ENCODE results near the gene RNF11.
A peak's percentile ranks its signal among the peaks of the same experiment; 100 is the strongest.
"Not testable (repeated sequence)": the region's sequence is repeated elsewhere in the genome, so short reads cannot be mapped to it uniquely, and the experiment has no call there.

The RNF11 gene

DNA sequence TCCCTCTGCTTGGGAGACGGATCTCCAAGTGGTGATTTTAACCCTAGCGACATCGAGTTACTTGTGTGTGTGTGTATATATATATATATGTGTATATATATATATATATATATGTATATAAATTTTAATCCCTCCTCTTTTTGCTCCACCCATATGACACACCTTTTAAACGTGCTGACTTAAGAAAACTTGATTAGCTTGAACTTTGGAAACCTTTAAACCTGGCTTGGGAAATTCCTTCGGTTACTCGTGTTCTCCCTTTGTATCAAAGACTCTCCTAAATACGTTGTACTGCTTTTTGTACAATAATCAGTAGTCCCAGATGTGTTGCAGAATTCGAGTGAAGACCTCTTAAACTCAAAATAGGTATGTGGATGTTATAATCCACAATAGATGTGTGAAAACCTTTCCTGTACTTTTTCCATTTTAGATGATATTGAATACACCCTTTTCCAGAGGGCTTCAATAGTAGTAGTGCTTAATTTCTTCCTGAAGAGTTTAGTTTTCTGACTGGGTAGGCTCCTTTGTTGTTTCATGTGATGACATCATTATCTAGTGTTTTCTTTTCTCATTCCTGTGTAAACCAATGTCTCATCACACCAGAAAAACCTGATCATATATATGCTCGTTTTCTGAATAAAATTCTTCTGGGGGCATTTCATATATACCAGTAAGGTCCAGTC, 1.4 kb downstream of the RNF11 start:
- no peak for DNase-seq (ENCODE audit: insufficient read length, low spot score)
- FAIRE-seq, result no peak
- TF ChIP-seq POLR2A (IDR thresholded peaks at IDR 0.05; ENCODE audit: low read depth, low read length), result no peak

- no peak for FAIRE-seq
- DNase-seq (ENCODE audit: insufficient read length, low spot score), result no peak
- TF ChIP-seq POLR2A (IDR thresholded peaks at IDR 0.05; ENCODE audit: low read depth, low read length), result no peak
Observed at GRCh38 chr1:51238034-51238403, 1.9 kb downstream of the RNF11 start.

DNA sequence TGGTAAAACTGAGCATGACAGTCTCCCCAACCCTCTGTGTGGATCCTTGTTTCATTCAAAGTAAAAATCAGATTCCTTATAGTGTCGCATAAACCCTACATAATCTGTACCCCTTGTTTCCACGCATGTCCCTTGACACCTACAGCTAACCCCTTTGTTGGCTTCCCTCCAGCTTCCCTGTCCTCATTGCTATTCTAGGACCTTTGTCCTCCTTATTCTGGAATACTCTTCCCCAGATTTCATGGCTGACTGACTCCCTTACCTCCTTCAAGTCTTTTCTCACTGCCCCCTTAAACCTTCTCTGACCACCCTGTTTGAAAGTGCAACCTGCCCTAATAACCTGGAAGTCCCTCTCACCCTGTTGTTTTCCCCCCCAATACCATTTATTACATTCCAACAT, 4.0 kb downstream of the RNF11 start:
- DNase-seq (ENCODE audit: insufficient read length, low spot score) (no peak), FAIRE-seq (no peak)
- TF ChIP-seq POLR2A (IDR thresholded peaks at IDR 0.05; ENCODE audit: low read depth, low read length), result no peak

GRCh38 chr1:51241119-51241518, 5.0 kb downstream of the RNF11 start:
- no peak for FAIRE-seq
- no peak for DNase-seq (ENCODE audit: insufficient read length, low spot score)

GRCh38 chr1:51242546-51242945, 6.5 kb downstream of the RNF11 start:
- TF ChIP-seq POLR2A (IDR thresholded peaks at IDR 0.05; ENCODE audit: low read depth, low read length), result no peak
- DNase-seq (ENCODE audit: insufficient read length, low spot score) (no peak), FAIRE-seq (peak; percentile 75)

More at GRCh38 chr1:51241119-51241518, 5.0 kb downstream of the RNF11 start:
- TF ChIP-seq POLR2A (IDR thresholded peaks at IDR 0.05; ENCODE audit: low read depth, low read length), result no peak

DNA sequence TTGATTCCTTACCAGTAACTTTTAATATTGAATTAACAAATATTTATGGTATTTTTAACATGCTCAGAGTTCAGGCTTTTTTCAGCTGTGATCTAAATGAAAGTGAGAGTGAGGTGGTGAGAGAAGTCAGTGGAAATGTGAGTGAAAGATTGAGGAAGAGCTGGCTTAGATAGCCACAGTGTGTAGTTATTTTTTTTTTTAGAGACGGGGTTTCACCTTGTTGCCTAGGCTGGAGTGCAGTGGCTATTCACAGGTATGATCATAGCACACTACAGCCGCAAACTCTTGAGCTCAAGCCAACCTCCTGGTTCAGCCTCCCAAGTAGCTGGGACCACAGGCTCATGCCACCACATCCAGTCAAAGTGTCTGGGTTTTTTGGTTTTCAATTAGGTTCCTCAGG, 10.9 kb downstream of the RNF11 start:
- no peak for FAIRE-seq
- no peak for TF ChIP-seq POLR2A (IDR thresholded peaks at IDR 0.05; ENCODE audit: low read depth, low read length)
- DNase-seq (ENCODE audit: insufficient read length, low spot score), result no peak

- no peak for TF ChIP-seq POLR2A (IDR thresholded peaks at IDR 0.05; ENCODE audit: low read depth, low read length)
- DNase-seq (ENCODE audit: insufficient read length, low spot score) (no peak), FAIRE-seq (no peak)
Observed at GRCh38 chr1:51247499-51247898, 11.4 kb downstream of the RNF11 start.

- DNase-seq (ENCODE audit: insufficient read length, low spot score) (no peak), FAIRE-seq (no peak)
- no peak for TF ChIP-seq POLR2A (IDR thresholded peaks at IDR 0.05; ENCODE audit: low read depth, low read length)
Observed at GRCh38 chr1:51249445-51249844, 13.4 kb downstream of the RNF11 start.

DNA sequence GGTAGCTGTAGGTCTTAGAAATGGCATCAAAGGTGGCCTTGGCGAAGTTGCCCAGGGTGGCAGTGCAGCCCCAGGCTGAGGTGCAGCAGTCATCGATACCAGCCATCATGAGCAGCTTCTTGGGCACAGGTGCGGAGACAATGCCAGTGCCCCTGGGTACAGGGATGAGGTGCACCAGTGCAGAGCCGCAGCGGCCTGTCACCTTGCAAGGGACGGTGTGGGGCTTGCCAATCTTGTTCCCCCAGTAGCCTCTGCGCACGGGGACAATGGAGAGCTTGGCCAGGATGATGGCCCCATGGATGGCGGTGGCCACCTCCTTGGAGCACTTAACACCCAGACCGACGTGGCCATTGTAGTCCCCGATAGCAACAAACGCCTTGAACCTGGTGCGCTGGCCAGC, 14.7 kb downstream of the RNF11 start:
- not testable (repeated sequence) for FAIRE-seq; DNase-seq (ENCODE audit: insufficient read length, low spot score)

GRCh38 chr1:51251165-51251564, 15.1 kb downstream of the RNF11 start:
- not testable (repeated sequence) for FAIRE-seq; DNase-seq (ENCODE audit: insufficient read length, low spot score)

- FAIRE-seq, result no peak
- TF ChIP-seq POLR2A (IDR thresholded peaks at IDR 0.05; ENCODE audit: low read depth, low read length), result no peak
Observed at GRCh38 chr1:51252366-51252765, 16.3 kb downstream of the RNF11 start.

DNA sequence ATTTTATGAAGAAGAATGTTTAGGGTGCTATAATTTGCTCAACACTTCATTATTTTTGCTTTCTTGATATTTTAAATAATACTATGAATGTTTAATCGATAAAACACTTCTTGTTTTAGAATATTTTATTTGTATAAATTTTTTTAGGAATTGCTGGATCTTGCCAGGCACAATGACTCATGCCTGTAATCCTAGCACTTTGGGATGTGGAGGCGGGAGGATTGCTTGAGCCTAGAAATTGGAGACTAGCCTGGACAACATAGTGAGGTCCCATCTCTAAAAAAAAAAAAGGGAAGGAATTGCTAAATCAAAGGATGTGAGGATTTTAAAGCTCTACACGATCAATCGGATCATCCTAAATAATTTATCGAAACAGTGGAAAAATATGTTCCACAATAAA, 17.6 kb downstream of the RNF11 start:
- FAIRE-seq (no peak), DNase-seq (ENCODE audit: insufficient read length, low spot score) (no peak)
- no peak for TF ChIP-seq POLR2A (IDR thresholded peaks at IDR 0.05; ENCODE audit: low read depth, low read length)

More at GRCh38 chr1:51252366-51252765, 16.3 kb downstream of the RNF11 start:
- no peak for DNase-seq (ENCODE audit: insufficient read length, low spot score)

- FAIRE-seq (no peak), DNase-seq (ENCODE audit: insufficient read length, low spot score) (no peak)
- no peak for TF ChIP-seq POLR2A (IDR thresholded peaks at IDR 0.05; ENCODE audit: low read depth, low read length)
Observed at GRCh38 chr1:51255331-51255730, 19.3 kb downstream of the RNF11 start.

DNA sequence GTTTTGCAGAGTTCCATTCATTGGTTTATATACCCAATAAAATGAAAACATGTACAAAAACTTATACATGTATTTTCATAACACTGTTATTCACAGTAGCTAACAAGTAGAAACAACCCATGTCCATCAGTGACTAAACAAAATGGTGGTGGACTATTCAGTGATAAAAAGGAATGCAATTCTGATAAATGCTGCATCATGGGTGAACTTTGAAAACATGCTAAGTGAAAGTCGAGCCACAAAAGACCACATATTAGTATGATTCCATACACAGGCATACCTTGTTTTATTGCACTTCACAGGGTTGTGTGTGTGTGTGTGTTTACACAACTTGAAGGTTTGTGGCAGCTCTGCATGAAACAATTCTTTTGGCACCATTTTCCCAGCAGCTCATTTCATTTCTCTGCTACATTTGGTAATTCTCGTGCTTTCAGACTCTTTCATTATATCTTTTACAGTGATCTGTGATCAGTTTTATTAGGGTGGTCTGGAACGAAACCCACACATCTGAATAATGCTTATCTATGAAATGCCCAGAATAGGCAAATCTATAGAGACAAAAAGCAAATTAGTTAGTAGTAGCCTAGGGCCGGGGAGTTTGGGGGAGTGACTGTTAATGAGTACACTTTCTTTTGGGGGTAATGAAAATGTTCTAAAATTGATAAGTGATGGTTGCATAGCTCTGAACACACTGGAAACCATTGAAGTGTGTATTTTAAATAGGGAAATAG, 27.2 kb downstream of the RNF11 start:
- DNase-seq (ENCODE audit: insufficient read length, low spot score) (no peak), FAIRE-seq (peak; percentile 69)
- no peak for TF ChIP-seq POLR2A (IDR thresholded peaks at IDR 0.05; ENCODE audit: low read depth, low read length)

DNA sequence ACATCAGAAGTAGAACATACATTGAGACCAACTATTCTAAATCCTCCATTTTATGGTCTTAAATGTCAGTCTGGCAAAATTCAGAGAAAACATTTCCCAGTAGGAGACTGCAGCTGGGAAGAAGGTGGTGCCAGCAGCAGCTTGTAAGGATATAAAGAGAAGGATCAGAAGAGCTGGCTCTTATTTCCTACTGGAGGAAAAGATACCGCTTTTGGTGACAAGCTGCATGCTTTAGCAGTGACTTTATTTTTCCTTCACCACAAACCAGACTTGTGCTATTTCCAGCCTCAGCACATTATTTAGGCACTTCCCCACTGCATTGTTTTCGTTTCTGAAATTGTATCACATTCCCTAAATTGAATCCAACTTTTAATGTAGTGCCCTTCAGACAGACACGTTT, 28.4 kb downstream of the RNF11 start:
- TF ChIP-seq POLR2A (IDR thresholded peaks at IDR 0.05; ENCODE audit: low read depth, low read length), result no peak
- FAIRE-seq (peak; percentile 99), DNase-seq (ENCODE audit: insufficient read length, low spot score) (peak; percentile 68)

Measured in H54 (cell line).